GM18858 (cell line): ENCODE data around the gene HPCA.

Experiments used
- ATAC-seq: cut with Tn5 transposase; IDR thresholded peaks from one replicate; pipeline ENCODE4 v1.9.1; 2021; ENCODE audit not compliant: unreplicated experiment

Gene HPCA

GRCh38 chr1:32886004-32886827 is at the start of gene HPCA:
TSS of gene HPCA (plus strand) at chr1:32886491. CDS start at chr1:32888899, 2,408 bp downstream.
- no peak for ATAC-seq

GRCh38 chr1:32848354-32849063 is 37.8 kb upstream of the HPCA start:
- ATAC-seq = no peak

GRCh38 chr1:32855861-32856617 is 30.3 kb upstream of the HPCA start:
- ATAC-seq = no peak

- ATAC-seq = no peak
Observed at GRCh38 chr1:32858136-32858535, 28.2 kb upstream of the HPCA start.

GRCh38 chr1:32858791-32859190 is 27.5 kb upstream of the HPCA start:
- ATAC-seq = no peak

GRCh38 chr1:32859915-32860314 is 26.4 kb upstream of the HPCA start:
- no peak for ATAC-seq

GRCh38 chr1:32860566-32860965 is 25.7 kb upstream of the HPCA start:
- ATAC-seq = no peak

- ATAC-seq = no peak
Observed at GRCh38 chr1:32861904-32862695, 24.2 kb upstream of the HPCA start.

GRCh38 chr1:32863218-32863880 is 22.9 kb upstream of the HPCA start:
- ATAC-seq = no peak

GRCh38 chr1:32863881-32864245 is 22.4 kb upstream of the HPCA start:
- ATAC-seq = no peak

- no peak for ATAC-seq
Observed at GRCh38 chr1:32864375-32865019, 21.8 kb upstream of the HPCA start.

GRCh38 chr1:32865639-32866405 is 20.5 kb upstream of the HPCA start:
- ATAC-seq = no peak

- ATAC-seq = no peak
Observed at GRCh38 chr1:32867151-32867550, 19.1 kb upstream of the HPCA start.

- no peak for ATAC-seq
Observed at GRCh38 chr1:32867671-32868070, 18.6 kb upstream of the HPCA start.

GRCh38 chr1:32868085-32868484 is 18.2 kb upstream of the HPCA start:
- no peak for ATAC-seq

- ATAC-seq = no peak
Observed at GRCh38 chr1:32868806-32869455, 17.4 kb upstream of the HPCA start.

- no peak for ATAC-seq
Observed at GRCh38 chr1:32869923-32870614, 16.2 kb upstream of the HPCA start.
